Measurements from ENCODE around the gene NFATC4. TPM values are rescaled to one million over a fixed set of nuclear protein-coding genes. Genes with fewer than 3 reads are reported as not detected.
A peak's percentile ranks its signal among the peaks of the same experiment; 100 is the strongest.

NFATC4 gene
- polyA plus RNA-seq, 3 donors = not detected

GRCh38 chr14:24414077-24414476 is 46.1 kb downstream of the NFATC4 start:
- intact Hi-C loops (cut with micrococcal nuclease) = no loop called here
- H3K4me1 ChIP-seq (ENCODE audit: control insufficient read depth in 1 of 2, insufficient read depth in 2 of 2, low read length in 2 of 2) = no peaks in the 10 kb centered on the region
- H3K4me2 ChIP-seq (replicated peaks; ENCODE audit: extremely low read depth, low read length, poor library complexity, severe bottlenecking) = no peak overlapping the region
- H3K4me3 ChIP-seq (replicated peaks in 1 of 3; ENCODE audit: low read depth in 2 of 3, low read length in 3 of 3) = no peak overlapping the region
- H2AFZ ChIP-seq (ENCODE audit: insufficient read depth, low read depth, low read length, poor library complexity, severe bottlenecking) = no peak overlapping the region
- no peak overlapping the region for H3K27ac ChIP-seq (ENCODE audit: low read depth in 1 of 2, low read length in 2 of 2)
- no peaks in the 10 kb centered on the region for H3K36me3 ChIP-seq (replicated peaks in 1 of 2; ENCODE audit: control insufficient read depth in 1 of 2, insufficient read depth in 2 of 2, low read length in 2 of 2)
- DNase-seq = no peak
- Mint-ChIP-seq H3K9me3 (no peaks in the 10 kb centered on the region), H3K36me3 (no peaks in the 10 kb centered on the region), H3K27me3 (ENCODE audit: low read depth in 3 of 3) (peaks cover 8 to 13% (median 12%) of the 10 kb centered on the region in 3 donors), H3K27ac (no peak overlapping the region), H3K4me1 (no peaks in the 10 kb centered on the region), H3K4me3 (no peak overlapping the region)
- no peak for TF ChIP-seq CTCF (IDR thresholded peaks at IDR 0.05)
- H4K20me1 ChIP-seq (ENCODE audit: insufficient read depth, low read length) = no peaks in the 10 kb centered on the region
- peaks cover 1 to 5% of the 10 kb centered on the region in 2 donors for H3K27me3 ChIP-seq (ENCODE audit: control insufficient read depth in 2 of 2, insufficient read depth in 2 of 2, low read length in 2 of 2)
- no peaks in the 10 kb centered on the region for H3K9me3 ChIP-seq (replicated peaks in 1 of 2; ENCODE audit: control insufficient read depth in 1 of 2, insufficient read depth in 1 of 2, low read length in 2 of 2)
- no CpG with 5 or more reads among the region's 1 CpG for WGBS (ENCODE audit: insufficient coverage)
- no peak overlapping the region for H3K9ac ChIP-seq (ENCODE audit: insufficient read depth, low read length, poor library complexity, severe bottlenecking)
- H3K79me2 ChIP-seq (ENCODE audit: insufficient read depth, low read length) = no peaks in the 10 kb centered on the region

- no peaks in the 10 kb centered on the region for H4K20me1 ChIP-seq (ENCODE audit: insufficient read depth, low read length)
- H3K4me1 ChIP-seq (ENCODE audit: control insufficient read depth in 1 of 2, insufficient read depth in 2 of 2, low read length in 2 of 2) = no peaks in the 10 kb centered on the region
- H3K9me3 Mint-ChIP-seq = no peaks in the 10 kb centered on the region
- H3K27me3 ChIP-seq (ENCODE audit: control insufficient read depth in 2 of 2, insufficient read depth in 2 of 2, low read length in 2 of 2) = peaks cover 2 to 5% of the 10 kb centered on the region in 2 donors
- no peak overlapping the region for H3K4me2 ChIP-seq (replicated peaks; ENCODE audit: extremely low read depth, low read length, poor library complexity, severe bottlenecking)
- H3K27ac ChIP-seq (ENCODE audit: low read depth in 1 of 2, low read length in 2 of 2) = no peak overlapping the region
- H3K4me3 ChIP-seq (replicated peaks in 1 of 3; ENCODE audit: low read depth in 2 of 3, low read length in 3 of 3) = no peak overlapping the region
- no peaks in the 10 kb centered on the region for H3K36me3 Mint-ChIP-seq
- peak overlapping the region in 1 of 7 donors; percentile 25 for H3K27ac Mint-ChIP-seq
- H2AFZ ChIP-seq (ENCODE audit: insufficient read depth, low read depth, low read length, poor library complexity, severe bottlenecking) = no peak overlapping the region
- intact Hi-C loops (cut with micrococcal nuclease) = no loop called here
- no peaks in the 10 kb centered on the region for H3K9me3 ChIP-seq (replicated peaks in 1 of 2; ENCODE audit: control insufficient read depth in 1 of 2, insufficient read depth in 1 of 2, low read length in 2 of 2)
- 100% methylated on average over 12 of the region's 15 CpGs for WGBS (ENCODE audit: insufficient coverage)
- no peaks in the 10 kb centered on the region for H3K4me1 Mint-ChIP-seq
- H3K27me3 Mint-ChIP-seq (ENCODE audit: low read depth in 3 of 3) = peaks cover 13 to 19% (median 16%) of the 10 kb centered on the region in 3 donors
- H3K79me2 ChIP-seq (ENCODE audit: insufficient read depth, low read length) = no peaks in the 10 kb centered on the region
- TF ChIP-seq CTCF (IDR thresholded peaks at IDR 0.05) = no peak
- H3K9ac ChIP-seq (ENCODE audit: insufficient read depth, low read length, poor library complexity, severe bottlenecking) = no peak overlapping the region
- DNase-seq = no peak
- no peak overlapping the region for H3K4me3 Mint-ChIP-seq
- no peaks in the 10 kb centered on the region for H3K36me3 ChIP-seq (replicated peaks in 1 of 2; ENCODE audit: control insufficient read depth in 1 of 2, insufficient read depth in 2 of 2, low read length in 2 of 2)
Observed at GRCh38 chr14:24414732-24415420, 46.9 kb downstream of the NFATC4 start.

Measured in CD14-positive monocyte (primary cell).